Middle frontal gyrus (tissue), 1 donor: Measurements from ENCODE around the gene GAS5.
"Not testable (repeated sequence)": the region's sequence is repeated elsewhere in the genome, so short reads cannot be mapped to it uniquely, and the experiment has no call there.

Experiments used
- DNase-seq: peaks from one replicate; pipeline ENCODE4 v3.0.0-alpha.2; 2015; ENCODE audit warnings: low spot score; ENCODE audit errors: extremely low spot score

Gene GAS5

DNA sequence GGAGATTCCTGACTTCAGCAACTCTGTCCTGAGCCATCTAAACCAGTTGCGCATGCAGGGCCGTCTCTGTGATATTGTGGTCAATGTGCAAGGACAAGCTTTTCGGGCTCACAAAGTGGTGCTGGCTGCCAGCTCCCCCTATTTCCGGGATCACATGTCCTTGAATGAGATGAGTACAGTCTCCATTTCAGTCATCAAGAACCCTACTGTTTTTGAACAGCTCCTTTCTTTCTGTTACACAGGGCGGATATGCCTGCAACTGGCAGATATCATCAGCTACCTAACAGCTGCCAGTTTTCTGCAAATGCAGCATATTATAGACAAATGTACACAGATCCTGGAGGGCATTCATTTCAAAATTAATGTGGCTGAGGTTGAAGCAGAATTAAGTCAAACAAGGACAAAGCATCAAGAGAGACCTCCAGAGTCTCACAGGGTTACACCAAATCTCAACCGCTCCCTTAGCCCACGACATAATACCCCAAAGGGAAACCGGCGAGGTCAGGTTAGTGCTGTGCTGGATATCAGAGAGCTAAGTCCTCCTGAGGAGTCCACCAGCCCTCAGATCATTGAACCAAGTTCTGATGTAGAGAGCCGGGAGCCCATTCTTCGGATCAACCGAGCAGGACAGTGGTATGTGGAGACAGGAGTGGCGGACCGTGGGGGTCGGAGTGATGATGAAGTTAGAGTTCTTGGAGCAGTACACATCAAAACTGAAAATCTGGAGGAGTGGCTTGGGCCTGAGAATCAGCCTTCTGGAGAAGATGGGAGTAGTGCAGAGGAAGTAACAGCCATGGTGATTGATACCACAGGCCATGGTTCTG is 2.7 kb upstream of the GAS5 start:
- DNase-seq, result no peak

DNA sequence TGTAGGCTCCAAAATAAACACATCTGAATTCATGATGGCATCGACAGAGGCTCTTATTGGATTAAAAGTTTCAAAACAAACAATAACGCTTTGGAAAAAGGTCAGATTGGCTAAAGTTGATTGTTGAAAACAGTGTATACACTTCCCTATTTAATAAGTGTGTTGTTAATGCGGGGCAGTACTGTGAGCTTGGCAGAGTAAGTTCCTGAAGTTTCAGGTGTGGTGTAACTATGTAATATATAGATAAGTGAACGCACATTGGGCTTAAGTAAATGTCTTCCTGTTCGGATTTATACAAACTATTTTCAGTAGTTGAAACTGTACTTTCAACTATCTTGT is 1.2 kb upstream of the GAS5 start:
- DNase-seq, result no peak

GRCh38 chr1:173868266-173869020 is 654 bp upstream of the GAS5 start, which contains the start of gene ZBTB37:
ZBTB37 (plus strand) TSS chr1:173868380; CDS start chr1:173870226, 1,846 bp downstream.
- DNase-seq, result no peak

- no peak for DNase-seq
Measured at GRCh38 chr1:173867141-173867752, 542 bp downstream of the GAS5 start.

- DNase-seq, result no peak
Measured at GRCh38 chr1:173866413-173867115, 1.2 kb downstream of the GAS5 start.

DNA sequence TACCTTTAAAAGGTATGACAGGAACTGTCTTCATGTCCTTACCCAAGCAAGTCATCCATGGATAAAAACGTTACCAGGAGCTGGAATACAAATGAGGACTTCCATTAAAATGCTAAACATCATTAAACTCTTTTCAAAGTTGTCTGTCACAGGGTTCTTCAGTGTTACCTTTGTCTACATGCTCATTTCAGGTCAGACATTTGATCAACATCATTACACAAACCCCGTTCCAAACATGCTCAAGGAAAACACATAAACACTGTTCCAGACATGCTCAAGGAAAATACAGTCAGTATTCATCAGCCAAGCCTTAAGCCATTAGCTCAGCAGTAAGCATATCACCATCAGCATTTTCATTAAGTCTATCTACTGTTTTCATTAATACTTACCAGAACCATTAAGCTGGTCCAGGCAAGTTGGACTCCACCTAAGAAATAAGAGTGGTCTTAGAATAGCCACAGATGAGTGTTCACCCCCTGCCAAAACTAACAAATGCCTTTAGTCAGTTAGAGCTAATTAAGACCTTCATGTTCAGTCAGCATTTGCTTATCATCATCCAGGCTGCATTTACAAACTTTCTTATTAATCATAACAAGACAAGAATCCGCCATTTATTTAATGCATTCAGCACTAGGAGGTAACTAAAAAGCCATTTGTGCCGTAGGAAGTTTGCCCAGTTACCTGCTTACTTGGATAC is 2.2 kb downstream of the GAS5 start:
- DNase-seq, result no peak

DNA sequence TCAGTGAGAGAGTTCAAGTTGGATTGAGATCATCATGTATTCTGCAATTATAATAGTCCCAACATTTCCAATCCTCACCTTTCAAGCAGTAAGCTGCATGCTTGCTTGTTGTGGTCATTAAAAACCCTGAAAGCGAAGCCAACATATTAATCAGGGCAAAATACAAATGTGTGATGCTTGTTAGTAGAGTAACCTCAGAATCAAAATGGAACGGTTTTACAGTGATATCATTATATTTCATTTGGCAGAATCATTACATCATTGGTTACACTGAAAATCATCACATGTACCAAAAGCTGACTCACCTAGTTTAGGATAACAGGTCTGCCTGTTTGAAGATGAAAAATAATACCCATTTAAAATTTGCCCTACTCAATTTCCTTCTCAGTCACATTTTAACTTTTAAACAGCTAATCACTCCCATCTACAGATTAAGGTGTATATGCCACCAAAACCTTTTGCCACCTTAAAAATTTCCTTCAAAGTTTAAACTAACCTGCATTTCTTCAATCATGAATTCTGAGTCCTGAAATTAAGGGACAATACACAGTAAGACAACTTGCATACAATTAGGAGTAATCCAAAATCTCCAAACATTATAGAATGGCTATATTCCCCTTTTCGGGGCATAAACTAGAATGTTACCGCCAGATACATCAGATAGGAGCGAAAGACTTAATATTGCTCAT is 3.5 kb downstream of the GAS5 start:
- DNase-seq, result no peak

GRCh38 chr1:173863224-173864161 is 4.3 kb downstream of the GAS5 start:
- no peak for DNase-seq

DNA sequence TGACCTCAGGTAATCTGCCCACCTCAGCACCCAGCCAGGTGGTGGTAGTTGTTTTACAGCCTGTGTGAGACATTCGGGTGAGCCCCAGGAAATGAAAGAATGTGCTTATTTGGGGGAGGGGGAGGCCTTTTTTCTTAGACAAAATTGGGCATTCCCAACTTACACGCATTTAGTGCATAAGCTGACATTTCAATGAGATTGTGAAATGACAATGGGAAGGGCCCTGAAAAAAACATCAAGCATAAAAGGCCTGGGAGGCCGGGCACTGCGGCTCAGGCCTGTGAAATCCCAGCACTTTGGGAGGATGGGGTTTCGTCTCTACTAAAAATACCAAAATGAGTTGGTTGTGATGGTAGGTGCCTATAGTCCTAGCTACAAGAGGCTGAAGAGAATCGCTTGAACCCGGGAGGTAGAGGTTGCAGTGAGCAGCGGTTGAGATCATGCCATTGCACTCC is 5.0 kb downstream of the GAS5 start:
- DNase-seq, result no peak

GRCh38 chr1:173862146-173862768 is 5.5 kb downstream of the GAS5 start:
- DNase-seq, result not testable (repeated sequence)

- no peak for DNase-seq
Measured at GRCh38 chr1:173861731-173862145, 6.1 kb downstream of the GAS5 start.

GRCh38 chr1:173860065-173860464 is 7.7 kb downstream of the GAS5 start:
- DNase-seq, result no peak

DNA sequence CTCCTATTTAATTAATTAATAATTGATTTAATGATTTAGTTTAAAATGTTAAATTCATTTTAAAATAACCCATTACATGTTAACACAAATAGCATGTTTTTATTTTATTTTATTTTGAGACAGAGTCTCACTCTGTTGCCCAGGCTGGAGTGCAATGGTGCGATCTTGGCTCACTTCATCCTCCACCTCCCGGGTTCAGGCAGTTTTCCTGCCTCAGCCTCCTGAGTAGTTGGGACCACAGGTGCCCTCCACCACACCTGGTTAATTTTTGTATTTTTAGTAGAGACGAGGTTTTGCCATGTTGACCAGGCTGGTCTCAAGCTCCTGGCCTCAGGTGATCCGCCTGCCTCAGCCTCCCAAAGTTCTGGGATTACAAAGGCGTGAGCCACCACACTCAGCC is 8.2 kb downstream of the GAS5 start:
- DNase-seq, result not testable (repeated sequence)

DNA sequence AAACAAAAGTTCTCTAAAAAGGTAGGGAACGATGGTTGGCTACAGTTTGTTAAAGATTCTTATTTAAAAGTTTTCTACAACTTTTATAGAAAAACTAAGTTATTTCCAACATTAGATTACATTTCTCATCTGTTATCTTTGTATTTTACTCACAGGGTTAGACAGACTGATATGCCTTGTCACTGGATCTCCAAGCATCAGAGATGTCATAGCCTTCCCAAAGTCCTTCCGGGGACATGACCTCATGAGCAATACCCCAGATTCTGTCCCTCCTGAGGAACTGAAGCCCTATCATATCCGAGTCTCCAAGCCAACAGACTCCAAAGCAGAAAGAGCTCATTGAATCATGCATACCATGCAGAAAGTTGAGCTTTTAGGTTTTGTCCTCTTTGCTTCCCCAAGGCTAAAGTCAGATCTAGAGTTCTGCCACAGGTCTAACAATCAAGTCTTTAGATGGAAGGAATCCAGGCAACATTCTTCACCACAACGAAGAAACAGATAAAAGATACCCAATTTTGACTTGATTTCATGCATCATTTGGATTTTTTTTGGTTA is 10.3 kb downstream of the GAS5 start:
- no peak for DNase-seq

- no peak for DNase-seq
Measured at GRCh38 chr1:173856903-173857302, 10.9 kb downstream of the GAS5 start.

- no peak for DNase-seq
Measured at GRCh38 chr1:173856014-173856413, 11.8 kb downstream of the GAS5 start.

GRCh38 chr1:173853074-173853473 is 14.7 kb downstream of the GAS5 start:
- no peak for DNase-seq

DNA sequence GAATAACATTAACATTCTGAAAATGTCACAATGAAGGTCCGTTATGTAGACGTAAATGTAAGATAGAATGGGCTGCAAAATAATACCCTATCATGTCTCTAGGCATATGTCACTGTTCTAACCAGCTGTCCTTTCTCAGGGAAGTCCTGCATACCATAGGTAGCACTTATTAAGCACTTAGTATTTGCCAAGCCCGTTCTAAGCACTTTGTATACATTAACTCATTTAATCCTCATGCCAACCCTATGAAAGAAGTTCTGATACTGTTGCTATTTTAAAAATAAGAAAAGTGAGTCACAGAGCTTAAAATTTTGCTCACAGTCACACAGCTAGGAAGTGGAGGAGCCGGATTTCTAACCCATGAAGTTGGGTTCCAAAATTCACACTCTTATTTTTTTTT is 15.7 kb downstream of the GAS5 start:
- DNase-seq, result no peak
